Hypothalamus (tissue), 51 donors: ENCODE measurements around the gene SPATA45.

Experiments used
- DNase-seq, 51 donors: peaks; one replicate each; lab custom pipeline; 2025; lab: John Stamatoyannopoulos, UW

The SPATA45 gene

DNA sequence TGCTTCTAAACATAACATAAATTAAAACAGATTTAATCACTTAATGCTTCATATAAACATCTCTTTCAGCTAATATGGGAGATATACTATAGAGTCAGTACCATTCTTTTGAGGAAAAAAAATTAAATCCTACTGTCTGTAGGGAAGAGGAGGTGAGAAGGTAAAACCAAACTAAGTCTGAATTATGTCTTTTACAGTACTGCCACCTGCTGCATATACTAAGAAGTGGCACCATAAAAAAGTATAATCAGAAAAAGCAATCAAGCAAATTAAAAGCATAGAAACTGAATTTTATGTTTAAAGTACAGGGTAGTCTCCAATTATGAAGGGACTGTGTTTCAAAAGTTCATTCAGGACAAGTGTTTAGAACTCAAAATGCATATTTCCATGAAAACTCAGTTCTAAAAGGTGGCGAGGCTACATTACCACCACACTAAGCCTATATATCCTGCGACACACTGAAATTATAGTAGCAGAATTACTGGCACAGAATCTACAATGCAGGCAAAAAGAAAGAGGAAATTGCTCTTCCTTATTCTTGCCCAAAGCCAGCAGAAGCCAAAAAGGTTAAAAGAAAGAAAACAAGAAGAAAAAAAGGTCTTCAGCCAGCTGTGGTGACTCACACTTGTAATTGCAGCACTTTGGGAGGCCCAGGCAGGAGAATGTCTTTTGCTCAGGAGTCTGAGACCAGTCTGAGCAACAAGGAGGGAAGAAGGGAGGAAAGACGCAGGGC, 64.9 kb downstream of the SPATA45 start:
- no peak for DNase-seq

- DNase-seq, result no peak
These were observed 66.2 kb downstream of the SPATA45 start for GRCh38 chr1:212781225-212781624.

GRCh38 chr1:212780759-212781158, 66.7 kb downstream of the SPATA45 start:
- DNase-seq, result no peak
